NB4 (cell line): ENCODE results near the gene FBL.

ENCODE experiments used
- DNase-seq: peaks from one replicate; pipeline ENCODE4 v3.0.0; 2010; ENCODE audit warnings: low read depth
- H3K4me3 ChIP-seq: one replicate; pipeline ENCODE4 v1.5.1; 2011; ENCODE audit warnings: mild to moderate bottlenecking, low read depth, low read length, moderate library complexity
- CTCF ChIP-seq: IDR thresholded peaks from one replicate; pipeline ENCODE4 v1.5.1; 2012; ENCODE audit warnings: low read depth, low read length
- MAX ChIP-seq: IDR thresholded peaks from 2 replicates; pipeline ENCODE4 v1.6.1; 2011; ENCODE audit warnings: low read depth, low read length
- MYC ChIP-seq: IDR thresholded peaks from 2 replicates; pipeline ENCODE4 v1.6.1; 2011; ENCODE audit warnings: low read depth, low read length
- POLR2A ChIP-seq: IDR thresholded peaks from 2 replicates; pipeline ENCODE4 v1.6.1; 2011; ENCODE audit warnings: mild to moderate bottlenecking; ENCODE audit not compliant: insufficient read length; ENCODE audit errors: extremely low read depth

FBL gene

GRCh38 chr19:39873385-39873784 is 27.2 kb upstream of the FBL start:
- no peak for DNase-seq
- TF ChIP-seq MAX = no peak
- no peak for TF ChIP-seq POLR2A
- TF ChIP-seq MYC = no peak
- H3K4me3 ChIP-seq = no peak overlapping the region

- no peak for TF ChIP-seq MAX
- TF ChIP-seq MYC = no peak
- no peak for TF ChIP-seq CTCF
- TF ChIP-seq POLR2A = no peak
- no peak for DNase-seq
- H3K4me3 ChIP-seq = no peak overlapping the region
Observed at GRCh38 chr19:39871886-39872866, 26.0 kb upstream of the FBL start.

GRCh38 chr19:39871362-39871761 is 25.2 kb upstream of the FBL start:
- TF ChIP-seq MAX = no peak
- TF ChIP-seq POLR2A = no peak
- no peak for TF ChIP-seq MYC
- no peak for TF ChIP-seq CTCF
- no peak overlapping the region for H3K4me3 ChIP-seq

GRCh38 chr19:39870171-39870971 is 24.2 kb upstream of the FBL start:
- H3K4me3 ChIP-seq = no peak overlapping the region
- no peak for DNase-seq
- TF ChIP-seq MYC (no peak), CTCF (no peak), POLR2A (no peak), MAX (no peak)

More at GRCh38 chr19:39871362-39871761, 25.2 kb upstream of the FBL start:
- no peak for DNase-seq

GRCh38 chr19:39867952-39868351 is 21.8 kb upstream of the FBL start:
- no peak overlapping the region for H3K4me3 ChIP-seq
- no peak for DNase-seq
- TF ChIP-seq CTCF (no peak), MYC (no peak), MAX (no peak), POLR2A (no peak)

- H3K4me3 ChIP-seq = no peak overlapping the region
- no peak for TF ChIP-seq MYC
- TF ChIP-seq CTCF = no peak
- TF ChIP-seq MAX = no peak
- TF ChIP-seq POLR2A = no peak
- DNase-seq = no peak
Observed at GRCh38 chr19:39867133-39867532, 21.0 kb upstream of the FBL start.
